ENCODE data around the gene MYO6. TPM values are rescaled to one million over a fixed set of nuclear protein-coding genes. Genes with fewer than 3 reads are reported as not detected.

Gene MYO6
- polyA plus RNA-seq, 1 donor (not counting 4 experiments of a cell fraction or from before 2014, with no cell fraction given): 24.5 TPM

GRCh38 chr6:75747152-75747992 lies 1.7 kb upstream of the MYO6 start:
- H3K27ac ChIP-seq (ENCODE audit: control insufficient read depth, insufficient read depth, low read length): no peak overlapping the region
- dilution Hi-C loops (cut with MboI; ENCODE audit: extremely low pct_ligation_motif_present, low sequenced_read_pairs): no loop called here
- H3K4me1 ChIP-seq (ENCODE audit: control insufficient read depth, extremely low read depth, insufficient read depth, low read length): peaks cover 20% of the 10 kb centered on the region
- no peak for DNase-seq (ENCODE audit: low read depth, low spot score)
- no peak for FAIRE-seq
- no peak overlapping the region for H2AFZ ChIP-seq (ENCODE audit: control insufficient read depth, low read length)
- H3K9ac ChIP-seq (ENCODE audit: control insufficient read depth, extremely low read depth, insufficient read depth, low read length): no peak overlapping the region
- H3K36me3 ChIP-seq (ENCODE audit: control insufficient read depth in 2 of 2, extremely low read depth in 1 of 2, insufficient read depth in 2 of 2, low read length in 2 of 2): no peaks in the 10 kb centered on the region
- no peaks in the 10 kb centered on the region for H3K9me3 ChIP-seq (ENCODE audit: control insufficient read depth, low read depth, low read length)
- H3K9me1 ChIP-seq (ENCODE audit: control insufficient read depth, extremely low read depth, insufficient read depth, low read length): no peaks in the 10 kb centered on the region
- no peak overlapping the region for H3K4me2 ChIP-seq (ENCODE audit: control insufficient read depth, extremely low read depth, insufficient read depth, low read depth, low read length)
- H3K79me2 ChIP-seq (ENCODE audit: control insufficient read depth, insufficient read depth, low read length): peaks cover 28% of the 10 kb centered on the region
- TF ChIP-seq CTCF (optimal IDR thresholded peaks at IDR 0.05 in 1 of 3, IDR thresholded peaks at IDR 0.05 in 1 of 3, conservative IDR thresholded peaks at IDR 0.05 in 1 of 3; ENCODE audit: extremely low read depth in 1 of 3, insufficient read depth in 2 of 3, low read length in 3 of 3): no peak
- no peak for TF ChIP-seq EZH2 (IDR thresholded peaks at IDR 0.05; ENCODE audit: low read length)
- H4K20me1 ChIP-seq (ENCODE audit: control insufficient read depth, extremely low read depth, insufficient read depth, low read length): no peaks in the 10 kb centered on the region
- H3K27me3 ChIP-seq (ENCODE audit: control insufficient read depth, extremely low read depth, insufficient read depth, low read length): no peaks in the 10 kb centered on the region
- H3K4me3 ChIP-seq (ENCODE audit: control insufficient read depth in 2 of 3, extremely low read depth in 1 of 3, insufficient read depth in 2 of 3, low read depth in 1 of 3, low read length in 3 of 3): no peak overlapping the region

GRCh38 chr6:75748003-75748742 lies 866 bp upstream of the MYO6 start:
- dilution Hi-C loops (cut with MboI; ENCODE audit: extremely low pct_ligation_motif_present, low sequenced_read_pairs): no loop called here
- Histone ChIP-seq H3K27ac (ENCODE audit: control insufficient read depth, insufficient read depth, low read length) (peak overlapping the region; percentile 89), H3K4me2 (ENCODE audit: control insufficient read depth, extremely low read depth, insufficient read depth, low read depth, low read length) (peak overlapping the region; percentile 92), H3K9me3 (ENCODE audit: control insufficient read depth, low read depth, low read length) (no peaks in the 10 kb centered on the region), H3K4me3 (ENCODE audit: control insufficient read depth in 2 of 3, extremely low read depth in 1 of 3, insufficient read depth in 2 of 3, low read depth in 1 of 3, low read length in 3 of 3) (peak overlapping the region; percentile 68 to 88 (median 87)), H3K9ac (ENCODE audit: control insufficient read depth, extremely low read depth, insufficient read depth, low read length) (peak overlapping the region; percentile 96), H3K27me3 (ENCODE audit: control insufficient read depth, extremely low read depth, insufficient read depth, low read length) (no peaks in the 10 kb centered on the region), H3K9me1 (ENCODE audit: control insufficient read depth, extremely low read depth, insufficient read depth, low read length) (no peaks in the 10 kb centered on the region), H3K36me3 (ENCODE audit: control insufficient read depth in 2 of 2, extremely low read depth in 1 of 2, insufficient read depth in 2 of 2, low read length in 2 of 2) (no peaks in the 10 kb centered on the region), H2AFZ (ENCODE audit: control insufficient read depth, low read length) (peak overlapping the region; percentile 99), H3K79me2 (ENCODE audit: control insufficient read depth, insufficient read depth, low read length) (peaks cover 35% of the 10 kb centered on the region), H4K20me1 (ENCODE audit: control insufficient read depth, extremely low read depth, insufficient read depth, low read length) (no peaks in the 10 kb centered on the region), H3K4me1 (ENCODE audit: control insufficient read depth, extremely low read depth, insufficient read depth, low read length) (peaks cover 27% of the 10 kb centered on the region)
- FAIRE-seq (peak; percentile 26), DNase-seq (ENCODE audit: low read depth, low spot score) (no peak)
- TF ChIP-seq EZH2 (IDR thresholded peaks at IDR 0.05; ENCODE audit: low read length) (no peak), CTCF (optimal IDR thresholded peaks at IDR 0.05 in 1 of 3, IDR thresholded peaks at IDR 0.05 in 1 of 3, conservative IDR thresholded peaks at IDR 0.05 in 1 of 3; ENCODE audit: extremely low read depth in 1 of 3, insufficient read depth in 2 of 3, low read length in 3 of 3) (no peak)
